ENCODE results near the gene AFF4. TPM values are rescaled to one million over a fixed set of nuclear protein-coding genes. Genes with fewer than 3 reads are reported as not detected.
"Not testable (repeated sequence)": the region's sequence is repeated elsewhere in the genome, so short reads cannot be mapped to it uniquely, and the experiment has no call there.

The AFF4 gene
- total RNA-seq, 3 donors from 2014 or later (not counting 1 experiment from before 2014, with no cell fraction given): 87.5 to 98.1 (median 90.8) TPM

GRCh38 chr5:132965120-132965519 lies 1.7 kb upstream of the AFF4 start:
- intact Hi-C loops (cut with micrococcal nuclease): no loop called here
- WGBS (ENCODE audit: insufficient coverage): 86% methylated on average over 3 of the region's 4 CpGs

GRCh38 chr5:132962429-132963021 lies 909 bp downstream of the AFF4 start:
- intact Hi-C loops (cut with micrococcal nuclease): loop anchor here (1.0 kb wide), 2 partner anchors 64 to 89 kb away; partner anchors contain the start of gene ZCCHC10
- peaks cover 13% of the 10 kb centered on the region for H3K4me1 ChIP-seq (ENCODE audit: control insufficient read depth, insufficient read depth, low read length)

More at GRCh38 chr5:132965120-132965519, 1.7 kb upstream of the AFF4 start:
- Histone ChIP-seq H3K27ac (ENCODE audit: low read length) (no peak overlapping the region), H3K36me3 (ENCODE audit: control insufficient read depth, insufficient read depth, low read length) (no peaks in the 10 kb centered on the region), H3K4me3 (ENCODE audit: low read length) (no peak overlapping the region), H3K27me3 (ENCODE audit: control insufficient read depth, insufficient read depth, low read length) (no peaks in the 10 kb centered on the region), H3K9me3 (ENCODE audit: control insufficient read depth, insufficient read depth, low read length) (no peaks in the 10 kb centered on the region), H3K4me1 (ENCODE audit: control insufficient read depth, insufficient read depth, low read length) (peaks cover 13% of the 10 kb centered on the region)
- Mint-ChIP-seq H3K4me1 (peaks cover 21 to 23% of the 10 kb centered on the region in 2 donors), H3K27ac (peak overlapping the region; percentile 90 to 93), H3K27me3 (ENCODE audit: low read depth in 2 of 2) (no peaks in the 10 kb centered on the region), H3K9me3 (no peaks in the 10 kb centered on the region), H3K36me3 (no peaks in the 10 kb centered on the region), H3K4me3 (no peak overlapping the region)
- DNase-seq (no peak), ATAC-seq (no peak)
- TF ChIP-seq CTCF (IDR thresholded peaks at IDR 0.05): no peak

GRCh38 chr5:132961887-132962286 lies 1.5 kb downstream of the AFF4 start:
- Mint-ChIP-seq H3K27ac (peak overlapping the region; percentile 90 to 93), H3K9me3 (no peaks in the 10 kb centered on the region), H3K36me3 (no peaks in the 10 kb centered on the region), H3K4me3 (peak overlapping the region; percentile 97), H3K4me1 (peaks cover 35 to 40% of the 10 kb centered on the region in 2 donors), H3K27me3 (ENCODE audit: low read depth in 2 of 2) (no peaks in the 10 kb centered on the region)
- Histone ChIP-seq H3K36me3 (ENCODE audit: control insufficient read depth, insufficient read depth, low read length) (no peaks in the 10 kb centered on the region), H3K4me1 (ENCODE audit: control insufficient read depth, insufficient read depth, low read length) (peaks cover 15% of the 10 kb centered on the region), H3K9me3 (ENCODE audit: control insufficient read depth, insufficient read depth, low read length) (no peaks in the 10 kb centered on the region), H3K27me3 (ENCODE audit: control insufficient read depth, insufficient read depth, low read length) (no peaks in the 10 kb centered on the region), H3K27ac (ENCODE audit: low read length) (peak overlapping the region; percentile 94), H3K4me3 (ENCODE audit: low read length) (peak overlapping the region; percentile 64)
- TF ChIP-seq CTCF (IDR thresholded peaks at IDR 0.05): no peak
- DNase-seq (no peak), ATAC-seq (no peak)
- intact Hi-C loops (cut with micrococcal nuclease): no loop called here
- 23% methylated on average over 5 of the region's 5 CpGs for WGBS (ENCODE audit: insufficient coverage)

More at GRCh38 chr5:132962429-132963021, 909 bp downstream of the AFF4 start:
- Histone ChIP-seq H3K9me3 (ENCODE audit: control insufficient read depth, insufficient read depth, low read length) (no peaks in the 10 kb centered on the region), H3K27me3 (ENCODE audit: control insufficient read depth, insufficient read depth, low read length) (no peaks in the 10 kb centered on the region), H3K4me3 (ENCODE audit: low read length) (peak overlapping the region; percentile 64), H3K36me3 (ENCODE audit: control insufficient read depth, insufficient read depth, low read length) (no peaks in the 10 kb centered on the region), H3K27ac (ENCODE audit: low read length) (peak overlapping the region; percentile 94)
- DNase-seq (peak in 1 of 2 donors; percentile 57), ATAC-seq (no peak)
- Mint-ChIP-seq H3K27ac (peak overlapping the region; percentile 90 to 93), H3K4me1 (peaks cover 35 to 40% of the 10 kb centered on the region in 2 donors), H3K36me3 (no peaks in the 10 kb centered on the region), H3K9me3 (no peaks in the 10 kb centered on the region), H3K4me3 (peak overlapping the region; percentile 97), H3K27me3 (ENCODE audit: low read depth in 2 of 2) (no peaks in the 10 kb centered on the region)
- WGBS (ENCODE audit: insufficient coverage): 3% methylated on average over 12 of the region's 21 CpGs
- TF ChIP-seq CTCF (IDR thresholded peaks at IDR 0.05): no peak

GRCh38 chr5:132961123-132961815 lies 2.2 kb downstream of the AFF4 start:
- ATAC-seq; H3K36me3 ChIP-seq (ENCODE audit: control insufficient read depth, insufficient read depth, low read length); DNase-seq; H3K4me3 ChIP-seq (ENCODE audit: low read length); H3K27me3 ChIP-seq (ENCODE audit: control insufficient read depth, insufficient read depth, low read length); H3K9me3 ChIP-seq (ENCODE audit: control insufficient read depth, insufficient read depth, low read length); intact Hi-C loops (cut with micrococcal nuclease); H3K27me3 Mint-ChIP-seq (ENCODE audit: low read depth in 2 of 2); H3K9me3 Mint-ChIP-seq; H3K27ac ChIP-seq (ENCODE audit: low read length); H3K36me3 Mint-ChIP-seq: not testable (repeated sequence)
- peak overlapping the region; percentile 90 to 93 for H3K27ac Mint-ChIP-seq
- H3K4me3 Mint-ChIP-seq: peak overlapping the region; percentile 97
- 89% methylated on average over 11 of the region's 11 CpGs for WGBS (ENCODE audit: insufficient coverage)
- H3K4me1 ChIP-seq (ENCODE audit: control insufficient read depth, insufficient read depth, low read length): peaks cover 16% of the 10 kb centered on the region
- peaks cover 35 to 40% of the 10 kb centered on the region in 2 donors for H3K4me1 Mint-ChIP-seq

- intact Hi-C loops (cut with micrococcal nuclease); H3K36me3 Mint-ChIP-seq; H3K9me3 ChIP-seq (ENCODE audit: control insufficient read depth, insufficient read depth, low read length); H3K4me1 ChIP-seq (ENCODE audit: control insufficient read depth, insufficient read depth, low read length); H3K27me3 Mint-ChIP-seq (ENCODE audit: low read depth in 2 of 2); H3K9me3 Mint-ChIP-seq; DNase-seq; ATAC-seq; H3K4me3 ChIP-seq (ENCODE audit: low read length); H3K27me3 ChIP-seq (ENCODE audit: control insufficient read depth, insufficient read depth, low read length); H3K27ac ChIP-seq (ENCODE audit: low read length); H3K36me3 ChIP-seq (ENCODE audit: control insufficient read depth, insufficient read depth, low read length); H3K27ac Mint-ChIP-seq; H3K4me3 Mint-ChIP-seq: not testable (repeated sequence)
- peaks cover 47 to 56% of the 10 kb centered on the region in 2 donors for H3K4me1 Mint-ChIP-seq
- WGBS (ENCODE audit: insufficient coverage): 96% methylated on average over 5 of the region's 6 CpGs
These were observed 7.2 kb downstream of the AFF4 start for GRCh38 chr5:132956166-132956799.
